PC-3 (cell line): ENCODE data around the gene PEX11G.

Experiments
- EZH2 ChIP-seq: fragments of 300-600 bp; sonication (generic); IDR thresholded peaks from one replicate; pipeline ENCODE4 v1.6.1; 2017; ENCODE audit warnings: antibody characterized with exemption, mild to moderate bottlenecking, low read length; ENCODE audit not compliant: unreplicated experiment
- EZH2phosphoT487 ChIP-seq: fragments of 300-600 bp; sonication (generic); IDR thresholded peaks from 2 replicates; pipeline ENCODE4 v1.6.1; 2018; ENCODE audit warnings: mild to moderate bottlenecking, antibody characterized with exemption, low read length, borderline replicate concordance
- TF ChIP-seq, protein P1 (sequence below): fragments of 300-600 bp; sonication (generic); conservative IDR thresholded peaks from 2 replicates; pipeline ENCODE4 v1.5.1; 2017; ENCODE audit warnings: antibody characterized with exemption, low read depth, mild to moderate bottlenecking, low read length

DNA sequence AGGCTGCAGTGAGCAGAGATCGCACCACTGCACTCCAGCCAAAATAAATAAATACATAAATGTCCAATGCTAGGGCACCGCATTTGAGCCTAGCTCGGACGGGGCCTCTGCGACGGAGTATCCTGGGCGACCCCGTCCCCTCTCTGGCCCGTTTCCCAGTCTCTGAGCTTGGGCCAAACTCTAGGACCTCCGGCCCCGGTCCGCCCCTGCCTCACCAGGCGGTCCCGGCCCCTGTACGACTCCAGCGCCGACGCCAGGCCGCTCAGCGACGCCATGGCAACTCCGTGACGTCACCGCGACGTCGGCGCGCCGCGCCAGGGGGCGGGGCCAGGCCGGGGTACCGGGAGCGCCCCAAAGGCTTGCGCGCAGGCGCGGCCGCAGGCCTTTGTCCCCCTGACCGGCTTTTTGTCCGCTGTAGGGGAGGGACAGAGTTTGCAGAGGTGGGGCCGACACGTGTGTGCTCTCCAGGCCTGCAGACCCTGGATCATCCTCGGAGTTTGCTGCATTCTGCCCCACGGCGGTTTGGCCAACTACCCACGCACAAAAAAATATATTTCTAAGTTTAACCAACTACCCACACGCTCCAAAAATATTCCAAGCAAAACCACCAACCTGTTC is at the start of gene PEX11G:
- TF ChIP-seq, protein P1, sequence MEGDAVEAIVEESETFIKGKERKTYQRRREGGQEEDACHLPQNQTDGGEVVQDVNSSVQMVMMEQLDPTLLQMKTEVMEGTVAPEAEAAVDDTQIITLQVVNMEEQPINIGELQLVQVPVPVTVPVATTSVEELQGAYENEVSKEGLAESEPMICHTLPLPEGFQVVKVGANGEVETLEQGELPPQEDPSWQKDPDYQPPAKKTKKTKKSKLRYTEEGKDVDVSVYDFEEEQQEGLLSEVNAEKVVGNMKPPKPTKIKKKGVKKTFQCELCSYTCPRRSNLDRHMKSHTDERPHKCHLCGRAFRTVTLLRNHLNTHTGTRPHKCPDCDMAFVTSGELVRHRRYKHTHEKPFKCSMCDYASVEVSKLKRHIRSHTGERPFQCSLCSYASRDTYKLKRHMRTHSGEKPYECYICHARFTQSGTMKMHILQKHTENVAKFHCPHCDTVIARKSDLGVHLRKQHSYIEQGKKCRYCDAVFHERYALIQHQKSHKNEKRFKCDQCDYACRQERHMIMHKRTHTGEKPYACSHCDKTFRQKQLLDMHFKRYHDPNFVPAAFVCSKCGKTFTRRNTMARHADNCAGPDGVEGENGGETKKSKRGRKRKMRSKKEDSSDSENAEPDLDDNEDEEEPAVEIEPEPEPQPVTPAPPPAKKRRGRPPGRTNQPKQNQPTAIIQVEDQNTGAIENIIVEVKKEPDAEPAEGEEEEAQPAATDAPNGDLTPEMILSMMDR, result no peak
- no peak for TF ChIP-seq EZH2phosphoT487
- TF ChIP-seq EZH2, result no peak
